ENCODE measurements around the gene APOBEC3A.
"Not testable (repeated sequence)": the region's sequence is repeated elsewhere in the genome, so short reads cannot be mapped to it uniquely, and the experiment has no call there.

Gene APOBEC3A

GRCh38 chr22:38957808-38958650 is 620 bp downstream of the APOBEC3A start:
- Mint-ChIP-seq H3K36me3 (ENCODE audit: low read depth) (no peaks in the 10 kb centered on the region), H3K9me3 (no peaks in the 10 kb centered on the region), H3K27me3 (ENCODE audit: low read depth) (peaks cover 19% of the 10 kb centered on the region), H3K4me3 (no peak overlapping the region), H3K27ac (no peak overlapping the region), H3K4me1 (peaks cover 2% of the 10 kb centered on the region)
- TF ChIP-seq CTCF (IDR thresholded peaks at IDR 0.05; ENCODE audit: unreplicated experiment in 3 of 3) = no peak

GRCh38 chr22:38958651-38958943 is 1.2 kb downstream of the APOBEC3A start:
- H3K9me3 Mint-ChIP-seq; H3K27ac Mint-ChIP-seq; H3K4me3 Mint-ChIP-seq; H3K4me1 Mint-ChIP-seq; H3K36me3 Mint-ChIP-seq (ENCODE audit: low read depth): not testable (repeated sequence)
- peaks cover 19% of the 10 kb centered on the region for H3K27me3 Mint-ChIP-seq (ENCODE audit: low read depth)

GRCh38 chr22:38959590-38959989 is 2.2 kb downstream of the APOBEC3A start:
- Mint-ChIP-seq H3K27me3 (ENCODE audit: low read depth) (peaks cover 18% of the 10 kb centered on the region), H3K9me3 (no peaks in the 10 kb centered on the region), H3K27ac (no peak overlapping the region), H3K4me1 (peaks cover 9% of the 10 kb centered on the region), H3K4me3 (no peak overlapping the region), H3K36me3 (ENCODE audit: low read depth) (no peaks in the 10 kb centered on the region)
- TF ChIP-seq CTCF (IDR thresholded peaks at IDR 0.05; ENCODE audit: unreplicated experiment in 3 of 3) = no peak

DNA sequence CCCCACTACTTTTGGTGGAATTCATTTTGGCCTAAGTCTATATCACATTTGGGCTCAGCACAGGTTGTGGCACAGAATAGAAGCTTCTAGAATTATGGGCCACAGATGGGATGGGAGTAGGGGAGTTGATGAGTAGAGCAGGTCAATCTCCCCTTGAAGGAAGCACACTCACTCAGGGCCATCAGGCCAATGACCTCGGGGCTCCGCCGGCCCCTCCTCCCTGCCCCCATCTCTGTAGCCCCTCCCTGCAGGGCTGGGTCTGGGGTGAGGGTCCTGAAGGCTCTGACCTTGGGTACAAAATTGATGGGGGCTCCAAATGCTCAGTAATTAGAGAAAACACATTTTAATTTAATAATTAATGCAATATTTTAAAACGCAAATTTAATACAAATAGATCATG is 3.3 kb downstream of the APOBEC3A start:
- H3K36me3 Mint-ChIP-seq (ENCODE audit: low read depth); H3K9me3 Mint-ChIP-seq; H3K27ac Mint-ChIP-seq; H3K4me3 Mint-ChIP-seq: not testable (repeated sequence)
- H3K4me1 Mint-ChIP-seq = peaks cover 14% of the 10 kb centered on the region
- peaks cover 23% of the 10 kb centered on the region for H3K27me3 Mint-ChIP-seq (ENCODE audit: low read depth)

GRCh38 chr22:38963291-38963738 is 5.9 kb downstream of the APOBEC3A start:
- H3K4me1 Mint-ChIP-seq = peaks cover 14% of the 10 kb centered on the region
- not testable (repeated sequence) for H3K4me3 Mint-ChIP-seq; H3K9me3 Mint-ChIP-seq; H3K36me3 Mint-ChIP-seq (ENCODE audit: low read depth)
- H3K27ac Mint-ChIP-seq = peak overlapping the region in 1 of 3 experiments; percentile 56
- H3K27me3 Mint-ChIP-seq (ENCODE audit: low read depth) = peaks cover 15% of the 10 kb centered on the region

- no peak for TF ChIP-seq CTCF (IDR thresholded peaks at IDR 0.05; ENCODE audit: unreplicated experiment in 3 of 3)
- no peak overlapping the region for H3K4me3 Mint-ChIP-seq
- H3K27me3 Mint-ChIP-seq (ENCODE audit: low read depth) = peaks cover 15% of the 10 kb centered on the region
Measured at GRCh38 chr22:38963872-38964271, 6.5 kb downstream of the APOBEC3A start.

DNA sequence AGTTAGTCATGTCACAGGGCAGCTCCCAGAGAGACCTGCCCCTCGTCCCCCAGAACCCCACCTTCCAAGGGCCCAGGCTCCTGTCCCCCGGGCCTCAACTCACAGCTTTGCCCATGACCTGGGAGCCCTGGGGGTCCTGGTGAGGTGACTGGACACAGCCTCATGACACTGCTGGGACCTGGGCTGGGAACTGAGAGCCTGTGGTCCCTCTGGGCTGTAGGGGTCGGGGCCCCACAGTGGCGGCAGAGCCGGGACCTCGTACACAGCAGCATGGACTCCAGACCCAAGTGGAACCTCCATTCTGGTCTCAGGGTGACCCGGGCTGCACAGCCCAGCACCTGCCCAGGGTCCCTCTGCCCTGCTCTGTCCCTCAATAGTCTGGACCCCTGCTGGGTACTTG is 6.9 kb downstream of the APOBEC3A start:
- Mint-ChIP-seq H3K4me3 (no peak overlapping the region), H3K27ac (peak overlapping the region in 1 of 3 experiments; percentile 56), H3K9me3 (no peaks in the 10 kb centered on the region), H3K36me3 (ENCODE audit: low read depth) (no peaks in the 10 kb centered on the region), H3K27me3 (ENCODE audit: low read depth) (peaks cover 14% of the 10 kb centered on the region), H3K4me1 (peaks cover 14% of the 10 kb centered on the region)
- no peak for TF ChIP-seq CTCF (IDR thresholded peaks at IDR 0.05; ENCODE audit: unreplicated experiment in 3 of 3)

More at GRCh38 chr22:38963872-38964271, 6.5 kb downstream of the APOBEC3A start:
- peak overlapping the region; percentile 19 to 57 (median 56) for H3K27ac Mint-ChIP-seq
- peaks cover 14% of the 10 kb centered on the region for H3K4me1 Mint-ChIP-seq
- no peaks in the 10 kb centered on the region for H3K36me3 Mint-ChIP-seq (ENCODE audit: low read depth)
- H3K9me3 Mint-ChIP-seq = no peaks in the 10 kb centered on the region

Data from nephron (organoid).